ENCODE results near the gene MRPS31. TPM values are rescaled to one million over a fixed set of nuclear protein-coding genes. Genes with fewer than 3 reads are reported as not detected.

Gene MRPS31
- total RNA-seq, 1 experiment from 2014 or later: 10.9 TPM

DNA sequence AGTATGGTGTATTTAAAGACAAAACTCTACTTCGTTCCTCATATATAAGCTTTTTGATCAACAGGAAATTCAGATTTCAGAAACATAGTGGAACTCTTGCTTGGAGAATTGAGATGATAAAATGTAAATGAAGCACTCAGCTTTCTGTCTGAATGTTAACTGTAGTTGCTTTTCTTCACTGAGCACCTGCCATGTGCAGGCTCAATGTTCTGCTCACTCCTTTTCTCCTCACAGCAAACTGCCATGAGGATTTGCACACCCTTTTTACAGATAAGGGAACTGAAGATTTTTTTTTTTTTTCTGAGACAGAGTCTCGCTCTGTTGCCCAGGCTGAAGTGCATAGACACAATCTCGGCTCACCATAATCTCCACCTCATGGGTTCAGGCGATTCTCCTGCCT is 76.6 kb downstream of the MRPS31 start:
- Histone ChIP-seq H3K9me3 (ENCODE audit: control insufficient read depth, insufficient read depth, low read depth, low read length) (no peaks in the 10 kb centered on the region), H3K27ac (ENCODE audit: low read length) (no peak overlapping the region), H3K4me1 (ENCODE audit: control insufficient read depth, insufficient read depth, low read length) (no peaks in the 10 kb centered on the region), H3K4me3 (ENCODE audit: low read depth in 2 of 2, low read length in 2 of 2) (no peak overlapping the region), H3K27me3 (ENCODE audit: control insufficient read depth, insufficient read depth, low read length) (no peaks in the 10 kb centered on the region), H3K36me3 (ENCODE audit: control insufficient read depth, insufficient read depth, low read length) (no peaks in the 10 kb centered on the region)
- CTCF ChIA-PET: no interaction called here
- intact Hi-C loops (cut with micrococcal nuclease; ENCODE audit: unreplicated experiment): no loop called here
- POLR2A ChIA-PET: no interaction called here
- ATAC-seq (no peak), DNase-seq (ENCODE audit: low read depth, low spot score) (no peak)
- TF ChIP-seq TCF7L2 (IDR thresholded peaks at IDR 0.05; ENCODE audit: low read depth, low read length): no peak
- no peak for TF ChIP-seq SIN3A (IDR thresholded peaks at IDR 0.05; ENCODE audit: borderline replicate concordance, insufficient read depth, low read depth, low read length)
- TF ChIP-seq, protein P1, sequence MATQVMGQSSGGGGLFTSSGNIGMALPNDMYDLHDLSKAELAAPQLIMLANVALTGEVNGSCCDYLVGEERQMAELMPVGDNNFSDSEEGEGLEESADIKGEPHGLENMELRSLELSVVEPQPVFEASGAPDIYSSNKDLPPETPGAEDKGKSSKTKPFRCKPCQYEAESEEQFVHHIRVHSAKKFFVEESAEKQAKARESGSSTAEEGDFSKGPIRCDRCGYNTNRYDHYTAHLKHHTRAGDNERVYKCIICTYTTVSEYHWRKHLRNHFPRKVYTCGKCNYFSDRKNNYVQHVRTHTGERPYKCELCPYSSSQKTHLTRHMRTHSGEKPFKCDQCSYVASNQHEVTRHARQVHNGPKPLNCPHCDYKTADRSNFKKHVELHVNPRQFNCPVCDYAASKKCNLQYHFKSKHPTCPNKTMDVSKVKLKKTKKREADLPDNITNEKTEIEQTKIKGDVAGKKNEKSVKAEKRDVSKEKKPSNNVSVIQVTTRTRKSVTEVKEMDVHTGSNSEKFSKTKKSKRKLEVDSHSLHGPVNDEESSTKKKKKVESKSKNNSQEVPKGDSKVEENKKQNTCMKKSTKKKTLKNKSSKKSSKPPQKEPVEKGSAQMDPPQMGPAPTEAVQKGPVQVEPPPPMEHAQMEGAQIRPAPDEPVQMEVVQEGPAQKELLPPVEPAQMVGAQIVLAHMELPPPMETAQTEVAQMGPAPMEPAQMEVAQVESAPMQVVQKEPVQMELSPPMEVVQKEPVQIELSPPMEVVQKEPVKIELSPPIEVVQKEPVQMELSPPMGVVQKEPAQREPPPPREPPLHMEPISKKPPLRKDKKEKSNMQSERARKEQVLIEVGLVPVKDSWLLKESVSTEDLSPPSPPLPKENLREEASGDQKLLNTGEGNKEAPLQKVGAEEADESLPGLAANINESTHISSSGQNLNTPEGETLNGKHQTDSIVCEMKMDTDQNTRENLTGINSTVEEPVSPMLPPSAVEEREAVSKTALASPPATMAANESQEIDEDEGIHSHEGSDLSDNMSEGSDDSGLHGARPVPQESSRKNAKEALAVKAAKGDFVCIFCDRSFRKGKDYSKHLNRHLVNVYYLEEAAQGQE (IDR thresholded peaks at IDR 0.05; ENCODE audit: insufficient read depth in 1 of 2, low read depth in 2 of 2, low read length in 1 of 2): no peak
- TF ChIP-seq, protein P2, sequence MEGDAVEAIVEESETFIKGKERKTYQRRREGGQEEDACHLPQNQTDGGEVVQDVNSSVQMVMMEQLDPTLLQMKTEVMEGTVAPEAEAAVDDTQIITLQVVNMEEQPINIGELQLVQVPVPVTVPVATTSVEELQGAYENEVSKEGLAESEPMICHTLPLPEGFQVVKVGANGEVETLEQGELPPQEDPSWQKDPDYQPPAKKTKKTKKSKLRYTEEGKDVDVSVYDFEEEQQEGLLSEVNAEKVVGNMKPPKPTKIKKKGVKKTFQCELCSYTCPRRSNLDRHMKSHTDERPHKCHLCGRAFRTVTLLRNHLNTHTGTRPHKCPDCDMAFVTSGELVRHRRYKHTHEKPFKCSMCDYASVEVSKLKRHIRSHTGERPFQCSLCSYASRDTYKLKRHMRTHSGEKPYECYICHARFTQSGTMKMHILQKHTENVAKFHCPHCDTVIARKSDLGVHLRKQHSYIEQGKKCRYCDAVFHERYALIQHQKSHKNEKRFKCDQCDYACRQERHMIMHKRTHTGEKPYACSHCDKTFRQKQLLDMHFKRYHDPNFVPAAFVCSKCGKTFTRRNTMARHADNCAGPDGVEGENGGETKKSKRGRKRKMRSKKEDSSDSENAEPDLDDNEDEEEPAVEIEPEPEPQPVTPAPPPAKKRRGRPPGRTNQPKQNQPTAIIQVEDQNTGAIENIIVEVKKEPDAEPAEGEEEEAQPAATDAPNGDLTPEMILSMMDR (IDR thresholded peaks at IDR 0.05): no peak
- no peak for TF ChIP-seq POLR2AphosphoS5 (IDR thresholded peaks at IDR 0.05; ENCODE audit: low read depth, low read length)
- in situ Hi-C loops (cut with HindIII; ENCODE audit: low pct_unique_long_range_greater_than_20kb, low sequenced_read_pairs): no loop called here
- no TSS peak for BruUV-seq (replicated peaks)

GRCh38 chr13:40692946-40693345 is 78.0 kb downstream of the MRPS31 start:
- Histone ChIP-seq H3K9me3 (ENCODE audit: control insufficient read depth, insufficient read depth, low read depth, low read length) (no peaks in the 10 kb centered on the region), H3K4me3 (ENCODE audit: low read depth in 2 of 2, low read length in 2 of 2) (no peak overlapping the region), H3K36me3 (ENCODE audit: control insufficient read depth, insufficient read depth, low read length) (no peaks in the 10 kb centered on the region), H3K27ac (ENCODE audit: low read length) (no peak overlapping the region), H3K4me1 (ENCODE audit: control insufficient read depth, insufficient read depth, low read length) (no peaks in the 10 kb centered on the region), H3K27me3 (ENCODE audit: control insufficient read depth, insufficient read depth, low read length) (no peaks in the 10 kb centered on the region)
- TF ChIP-seq POLR2AphosphoS5 (IDR thresholded peaks at IDR 0.05; ENCODE audit: low read depth, low read length): no peak
- no peak for TF ChIP-seq TCF7L2 (IDR thresholded peaks at IDR 0.05; ENCODE audit: low read depth, low read length)
- no peak for TF ChIP-seq SIN3A (IDR thresholded peaks at IDR 0.05; ENCODE audit: borderline replicate concordance, insufficient read depth, low read depth, low read length)
- TF ChIP-seq, protein P1 (IDR thresholded peaks at IDR 0.05; ENCODE audit: insufficient read depth in 1 of 2, low read depth in 2 of 2, low read length in 1 of 2): no peak
- TF ChIP-seq, protein P2 (IDR thresholded peaks at IDR 0.05): no peak
- BruUV-seq (replicated peaks): no TSS peak
- in situ Hi-C loops (cut with HindIII; ENCODE audit: low pct_unique_long_range_greater_than_20kb, low sequenced_read_pairs): no loop called here
- CTCF ChIA-PET: no interaction called here
- ATAC-seq: no peak
- no peak for DNase-seq (ENCODE audit: low read depth, low spot score)
- intact Hi-C loops (cut with micrococcal nuclease; ENCODE audit: unreplicated experiment): no loop called here
- POLR2A ChIA-PET: no interaction called here

Data from Panc1 (cell line).